ENCODE measurements around the gene KCNT2. TPM values are rescaled to one million over a fixed set of nuclear protein-coding genes. Genes with fewer than 3 reads are reported as not detected.
"Not testable (repeated sequence)": the region's sequence is repeated elsewhere in the genome, so short reads cannot be mapped to it uniquely, and the experiment has no call there.

KCNT2 gene
- total and polyA plus RNA-seq, 7 donors: 0.64 to 3.1 (median 1.8) TPM

DNA sequence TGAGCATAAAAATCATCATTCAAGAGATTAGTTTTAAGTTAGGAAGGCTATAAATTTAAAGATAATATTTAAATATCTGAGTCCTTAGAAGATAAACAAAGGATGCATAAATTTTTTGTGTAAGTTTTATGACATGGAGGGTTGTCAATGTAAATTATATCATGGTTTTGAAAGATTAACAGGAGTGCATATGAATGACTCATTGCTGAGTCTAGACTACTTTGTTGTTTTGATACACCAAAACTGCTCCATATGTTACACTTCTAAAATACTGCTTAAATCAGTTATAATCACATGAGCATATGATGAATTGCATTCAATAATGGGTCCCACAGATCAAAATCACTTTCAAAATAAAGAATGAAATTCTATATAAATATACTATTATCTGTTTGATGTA, 312.5 kb downstream of the KCNT2 start:
- no peak for DNase-seq
- no peaks in the 10 kb centered on the region for H3K9me3 ChIP-seq
- TF ChIP-seq POLR2AphosphoS5 (IDR thresholded peaks at IDR 0.05) (no peak), EP300 (IDR thresholded peaks at IDR 0.05) (no peak)
- intact Hi-C loops (cut with DNase I): no loop called here
- no peak overlapping the region for H3K27ac ChIP-seq
- H3K36me3 ChIP-seq: no peaks in the 10 kb centered on the region
- H3K27me3 ChIP-seq: no peaks in the 10 kb centered on the region
- H3K4me1 ChIP-seq: no peaks in the 10 kb centered on the region
- no peak overlapping the region for H3K4me3 ChIP-seq

DNA sequence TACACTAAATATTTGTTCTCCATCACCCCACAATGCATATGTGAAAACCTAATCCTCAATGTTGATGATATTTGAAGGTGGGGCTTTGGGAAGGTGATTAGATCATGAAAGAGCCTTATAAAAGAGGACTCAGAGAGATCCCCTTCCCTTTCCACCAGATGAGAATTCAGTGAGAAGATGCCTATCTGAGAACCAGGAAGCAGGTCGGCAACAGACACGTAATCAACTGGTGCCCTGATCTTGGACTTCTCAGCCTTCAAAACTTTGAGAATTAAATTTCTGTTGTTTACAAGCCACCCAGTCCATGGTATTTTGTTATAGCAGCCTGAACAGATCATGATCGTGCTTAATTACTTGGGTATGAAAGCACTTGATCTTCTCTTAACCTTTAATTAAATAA, 329.4 kb downstream of the KCNT2 start:
- no peaks in the 10 kb centered on the region for H3K9me3 ChIP-seq
- H3K27me3 ChIP-seq: no peaks in the 10 kb centered on the region
- intact Hi-C loops (cut with DNase I): no loop called here
- WGBS, 2 donors: 81 to 94% methylated on average over 3 of the region's 3 CpGs
- H3K27ac ChIP-seq: no peak overlapping the region
- no peaks in the 10 kb centered on the region for H3K36me3 ChIP-seq
- TF ChIP-seq POLR2A (IDR thresholded peaks at IDR 0.05) (no peak), POLR2AphosphoS5 (IDR thresholded peaks at IDR 0.05) (no peak)
- DNase-seq: no peak
- H3K4me3 ChIP-seq: no peak overlapping the region
- no peaks in the 10 kb centered on the region for H3K4me1 ChIP-seq

DNA sequence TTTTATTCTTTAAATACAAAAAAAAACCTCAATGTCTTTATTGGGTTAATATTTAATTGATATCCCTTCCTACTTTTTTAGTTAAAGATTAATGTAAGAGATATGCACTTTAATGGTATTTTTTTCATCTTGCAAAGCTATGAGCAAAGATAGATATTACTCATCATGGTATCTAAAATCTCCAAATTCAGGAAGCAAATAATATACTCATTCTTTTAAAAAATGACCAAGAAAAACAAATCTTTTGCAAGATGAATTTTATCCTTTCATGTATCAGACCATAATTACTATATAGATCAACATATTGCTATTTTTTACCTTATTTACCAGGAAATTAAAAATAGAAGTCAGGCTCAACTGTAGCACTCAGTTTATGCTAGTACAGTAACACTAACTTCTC, 330.4 kb downstream of the KCNT2 start:
- Histone ChIP-seq H3K4me1 (no peaks in the 10 kb centered on the region), H3K27me3 (no peaks in the 10 kb centered on the region), H3K9me3 (no peaks in the 10 kb centered on the region), H3K4me3 (no peak overlapping the region), H3K36me3 (no peaks in the 10 kb centered on the region), H3K27ac (no peak overlapping the region)
- no peak for DNase-seq
- intact Hi-C loops (cut with DNase I): no loop called here
- TF ChIP-seq, protein P1, sequence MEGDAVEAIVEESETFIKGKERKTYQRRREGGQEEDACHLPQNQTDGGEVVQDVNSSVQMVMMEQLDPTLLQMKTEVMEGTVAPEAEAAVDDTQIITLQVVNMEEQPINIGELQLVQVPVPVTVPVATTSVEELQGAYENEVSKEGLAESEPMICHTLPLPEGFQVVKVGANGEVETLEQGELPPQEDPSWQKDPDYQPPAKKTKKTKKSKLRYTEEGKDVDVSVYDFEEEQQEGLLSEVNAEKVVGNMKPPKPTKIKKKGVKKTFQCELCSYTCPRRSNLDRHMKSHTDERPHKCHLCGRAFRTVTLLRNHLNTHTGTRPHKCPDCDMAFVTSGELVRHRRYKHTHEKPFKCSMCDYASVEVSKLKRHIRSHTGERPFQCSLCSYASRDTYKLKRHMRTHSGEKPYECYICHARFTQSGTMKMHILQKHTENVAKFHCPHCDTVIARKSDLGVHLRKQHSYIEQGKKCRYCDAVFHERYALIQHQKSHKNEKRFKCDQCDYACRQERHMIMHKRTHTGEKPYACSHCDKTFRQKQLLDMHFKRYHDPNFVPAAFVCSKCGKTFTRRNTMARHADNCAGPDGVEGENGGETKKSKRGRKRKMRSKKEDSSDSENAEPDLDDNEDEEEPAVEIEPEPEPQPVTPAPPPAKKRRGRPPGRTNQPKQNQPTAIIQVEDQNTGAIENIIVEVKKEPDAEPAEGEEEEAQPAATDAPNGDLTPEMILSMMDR (IDR thresholded peaks at IDR 0.05): no peak
- TF ChIP-seq POLR2A (IDR thresholded peaks at IDR 0.05) (no peak), EP300 (IDR thresholded peaks at IDR 0.05) (no peak), POLR2AphosphoS5 (IDR thresholded peaks at IDR 0.05) (no peak)

DNA sequence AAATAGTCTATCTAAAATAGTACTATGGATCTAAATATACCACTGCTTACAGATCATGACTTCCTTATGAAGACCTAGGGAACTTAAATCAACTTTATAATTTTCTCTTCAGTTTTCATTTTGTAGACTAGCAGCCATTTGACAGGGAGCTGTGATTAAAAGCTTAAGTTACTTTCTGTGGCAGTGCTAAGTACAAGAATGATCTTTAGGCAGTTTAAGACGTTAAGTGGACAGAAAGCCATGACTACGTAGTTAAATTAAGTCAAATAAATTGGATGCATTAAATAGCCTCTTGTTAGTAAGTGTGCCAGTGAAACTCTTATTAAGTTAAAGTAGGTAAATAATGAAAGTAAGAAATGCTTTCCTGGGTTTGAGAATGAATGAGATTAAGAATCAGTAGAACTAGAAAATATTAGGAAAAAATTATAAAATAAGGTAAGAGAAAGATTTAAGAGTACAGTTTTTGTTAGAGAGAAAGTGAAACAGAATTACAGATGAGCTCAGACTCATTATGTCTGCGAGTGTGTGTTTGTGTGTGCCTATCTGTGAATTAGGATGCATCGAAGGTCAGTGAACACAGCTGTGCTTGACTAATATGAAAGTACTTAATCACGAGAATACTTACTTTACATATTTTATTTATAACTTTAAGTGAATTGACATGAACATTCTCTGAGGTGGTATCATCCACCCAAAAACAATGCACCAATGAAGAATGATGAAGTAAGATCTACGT, 336.9 kb downstream of the KCNT2 start:
- intact Hi-C loops (cut with DNase I): no loop called here
- Histone ChIP-seq H3K36me3 (no peaks in the 10 kb centered on the region), H3K27ac (no peak overlapping the region), H3K4me3 (no peak overlapping the region), H3K27me3 (no peaks in the 10 kb centered on the region), H3K4me1 (no peaks in the 10 kb centered on the region), H3K9me3 (no peaks in the 10 kb centered on the region)
- TF ChIP-seq, protein P1 (IDR thresholded peaks at IDR 0.05): no peak
- TF ChIP-seq POLR2A (IDR thresholded peaks at IDR 0.05) (no peak), POLR2AphosphoS5 (IDR thresholded peaks at IDR 0.05) (no peak), EP300 (IDR thresholded peaks at IDR 0.05) (no peak)
- 60 to 77% methylated on average over 6 of the region's 6 CpGs for WGBS, 2 donors
- no peak for DNase-seq

DNA sequence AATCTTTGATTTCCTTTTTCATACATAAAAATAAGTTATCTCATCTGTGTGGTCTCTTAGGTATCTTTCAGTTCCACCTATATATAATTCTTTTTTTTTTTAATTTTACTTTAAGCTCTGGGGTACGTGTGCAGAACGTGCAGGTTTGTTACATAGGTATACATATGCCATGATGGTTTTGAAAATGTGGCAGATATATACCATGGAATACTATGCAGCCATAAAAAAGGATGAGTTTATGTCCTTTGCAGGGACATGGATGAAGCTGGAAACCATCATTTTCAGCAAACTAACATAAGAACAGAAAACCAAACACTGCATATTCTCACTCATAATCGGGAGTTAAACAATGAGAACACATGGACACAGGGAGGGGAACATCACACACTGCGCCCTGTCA, 345.2 kb downstream of the KCNT2 start:
- H3K4me1 ChIP-seq; intact Hi-C loops (cut with DNase I); H3K27me3 ChIP-seq; H3K4me3 ChIP-seq; H3K9me3 ChIP-seq; H3K27ac ChIP-seq; DNase-seq; H3K36me3 ChIP-seq: not testable (repeated sequence)
- WGBS, 2 donors: 90 to 92% methylated on average over 4 of the region's 4 CpGs

DNA sequence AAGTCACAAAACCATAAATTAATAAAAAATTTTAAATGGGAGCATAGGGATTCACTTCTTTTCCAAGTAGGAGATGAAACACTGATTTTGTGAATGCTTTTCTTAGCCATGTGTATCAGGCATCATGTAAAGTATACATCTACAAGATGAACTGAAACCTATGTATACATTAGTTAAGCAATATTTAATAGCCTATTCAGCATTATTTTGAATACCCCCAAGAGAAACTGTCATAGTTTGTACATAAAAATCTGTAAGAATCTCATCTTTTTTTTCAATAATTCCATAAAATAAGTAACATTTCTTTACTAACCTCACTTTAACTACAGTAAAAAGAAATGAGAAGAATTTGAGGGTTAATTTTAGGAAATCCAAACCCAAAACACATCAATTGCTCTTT, 348.0 kb downstream of the KCNT2 start:
- Histone ChIP-seq H3K27me3 (no peaks in the 10 kb centered on the region), H3K4me1 (no peaks in the 10 kb centered on the region), H3K36me3 (no peaks in the 10 kb centered on the region), H3K9me3 (no peaks in the 10 kb centered on the region), H3K4me3 (no peak overlapping the region), H3K27ac (no peak overlapping the region)
- DNase-seq: no peak
- intact Hi-C loops (cut with DNase I): no loop called here
- TF ChIP-seq POLR2A (IDR thresholded peaks at IDR 0.05): no peak
- TF ChIP-seq EP300 (IDR thresholded peaks at IDR 0.05): no peak
- TF ChIP-seq, protein P1 (IDR thresholded peaks at IDR 0.05): no peak
- no peak for TF ChIP-seq POLR2AphosphoS5 (IDR thresholded peaks at IDR 0.05)

All from sigmoid colon (tissue), 7 donors.